ENCODE measurements around the gene DLL3.
A peak's percentile ranks its signal among the peaks of the same experiment; 100 is the strongest.

The DLL3 gene

GRCh38 chr19:39508629-39509028, 9.9 kb downstream of the DLL3 start:
- H3K9ac ChIP-seq (ENCODE audit: low read length), result no peak overlapping the region
- H3K4me3 ChIP-seq (ENCODE audit: low read length), result no peak overlapping the region
- no peaks in the 10 kb centered on the region for H3K4me1 ChIP-seq (ENCODE audit: control insufficient read depth, insufficient read depth, low read length)
- peaks cover 55% of the 10 kb centered on the region for H3K27me3 ChIP-seq (ENCODE audit: control insufficient read depth, insufficient read depth, low read length)
- H3K36me3 ChIP-seq (ENCODE audit: control insufficient read depth, insufficient read depth, low read length), result no peaks in the 10 kb centered on the region
- no peaks in the 10 kb centered on the region for H3K9me3 ChIP-seq (ENCODE audit: control insufficient read depth, low read length)

DNA sequence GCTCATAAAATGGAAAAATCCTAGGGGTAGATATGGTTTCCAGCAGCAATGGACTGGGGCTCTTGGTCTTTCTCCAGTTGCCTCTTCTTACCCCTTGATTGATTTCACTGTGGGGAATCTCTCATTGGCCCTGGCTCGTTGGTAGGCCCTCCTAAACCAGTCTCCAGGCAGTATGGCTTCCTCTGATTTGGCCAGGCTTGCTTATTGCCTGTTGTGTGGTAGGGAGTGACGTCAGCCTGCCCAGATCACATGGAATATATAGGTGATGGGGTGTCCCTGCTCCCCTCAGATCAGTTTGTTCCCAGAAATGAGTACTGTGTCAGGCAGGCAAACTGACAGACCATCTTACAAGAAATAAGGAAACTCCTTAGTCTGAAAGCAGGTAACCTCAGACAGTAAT, 10.5 kb downstream of the DLL3 start:
- H3K4me3 ChIP-seq (ENCODE audit: low read length), result no peak overlapping the region
- H3K36me3 ChIP-seq (ENCODE audit: control insufficient read depth, insufficient read depth, low read length), result no peaks in the 10 kb centered on the region
- no peaks in the 10 kb centered on the region for H3K9me3 ChIP-seq (ENCODE audit: control insufficient read depth, low read length)
- no peaks in the 10 kb centered on the region for H3K4me1 ChIP-seq (ENCODE audit: control insufficient read depth, insufficient read depth, low read length)
- peaks cover 59% of the 10 kb centered on the region for H3K27me3 ChIP-seq (ENCODE audit: control insufficient read depth, insufficient read depth, low read length)
- no peak overlapping the region for H3K9ac ChIP-seq (ENCODE audit: low read length)

GRCh38 chr19:39512988-39513387, 14.2 kb downstream of the DLL3 start:
- no peak overlapping the region for H3K4me3 ChIP-seq (ENCODE audit: low read length)
- peaks cover 6% of the 10 kb centered on the region for H3K4me1 ChIP-seq (ENCODE audit: control insufficient read depth, insufficient read depth, low read length)
- H3K36me3 ChIP-seq (ENCODE audit: control insufficient read depth, insufficient read depth, low read length), result no peaks in the 10 kb centered on the region
- H3K9me3 ChIP-seq (ENCODE audit: control insufficient read depth, low read length), result no peaks in the 10 kb centered on the region
- H3K9ac ChIP-seq (ENCODE audit: low read length), result no peak overlapping the region
- H3K27me3 ChIP-seq (ENCODE audit: control insufficient read depth, insufficient read depth, low read length), result peaks cover 59% of the 10 kb centered on the region

DNA sequence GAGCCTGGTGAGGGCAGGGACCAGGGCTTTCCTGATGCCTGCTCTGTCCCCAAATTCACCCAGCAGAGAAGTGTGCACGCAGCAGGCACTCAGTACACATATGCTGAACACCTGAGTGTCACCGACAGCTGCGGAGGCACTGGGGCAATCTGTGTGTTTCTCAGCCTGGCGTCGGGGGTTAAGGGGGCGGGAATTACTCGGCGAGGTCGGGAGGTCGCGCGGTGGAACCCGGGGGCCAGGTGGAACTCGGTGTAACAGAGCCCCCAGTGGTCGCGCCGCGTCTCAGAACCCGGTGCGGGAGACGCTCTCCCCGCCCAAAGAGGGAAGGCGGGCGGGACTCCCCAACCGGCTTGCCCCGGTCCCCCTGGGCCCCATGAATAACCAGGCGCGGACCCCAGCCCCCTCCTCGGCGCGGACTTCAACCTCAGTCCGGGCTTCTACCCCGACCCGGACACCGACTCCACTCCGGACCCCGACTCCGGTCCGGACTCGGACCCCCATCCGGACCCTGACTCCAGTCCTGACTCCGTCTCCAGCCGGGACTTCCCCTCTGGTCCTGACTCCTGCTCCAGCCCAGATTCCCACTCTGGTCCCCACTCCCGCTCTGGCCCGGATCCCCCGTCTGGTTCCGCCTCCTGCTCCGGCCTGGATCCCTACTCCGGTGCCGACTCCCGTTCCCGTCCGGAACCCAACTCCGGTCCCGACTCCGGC, 16.2 kb downstream of the DLL3 start, which contains the start of gene SELENOV:
SELENOV (plus strand) TSS at position 300 of the 711 bp plus-strand sequence; CDS start at position 374, 74 bp downstream.
- Histone ChIP-seq H3K9me3 (ENCODE audit: control insufficient read depth, low read length) (no peaks in the 10 kb centered on the region), H3K9ac (ENCODE audit: low read length) (peak within 1 kb of the TSS; percentile 15), H3K4me3 (ENCODE audit: low read length) (no peak within 1 kb of the TSS), H3K36me3 (ENCODE audit: control insufficient read depth, insufficient read depth, low read length) (no peaks in the 10 kb centered on the region), H3K4me1 (ENCODE audit: control insufficient read depth, insufficient read depth, low read length) (peaks cover 6% of the 10 kb centered on the region), H3K27me3 (ENCODE audit: control insufficient read depth, insufficient read depth, low read length) (peaks cover 56% of the 10 kb centered on the region)

- Histone ChIP-seq H3K9ac (ENCODE audit: low read length) (no peak overlapping the region), H3K4me1 (ENCODE audit: control insufficient read depth, insufficient read depth, low read length) (peaks cover 6% of the 10 kb centered on the region), H3K4me3 (ENCODE audit: low read length) (no peak overlapping the region), H3K27me3 (ENCODE audit: control insufficient read depth, insufficient read depth, low read length) (peaks cover 56% of the 10 kb centered on the region), H3K9me3 (ENCODE audit: control insufficient read depth, low read length) (no peaks in the 10 kb centered on the region), H3K36me3 (ENCODE audit: control insufficient read depth, insufficient read depth, low read length) (no peaks in the 10 kb centered on the region)
These were observed 16.9 kb downstream of the DLL3 start for GRCh38 chr19:39515551-39516191.

GRCh38 chr19:39516270-39516669, 17.5 kb downstream of the DLL3 start:
- H3K36me3 ChIP-seq (ENCODE audit: control insufficient read depth, insufficient read depth, low read length), result no peaks in the 10 kb centered on the region
- no peak overlapping the region for H3K4me3 ChIP-seq (ENCODE audit: low read length)
- H3K27me3 ChIP-seq (ENCODE audit: control insufficient read depth, insufficient read depth, low read length), result peaks cover 56% of the 10 kb centered on the region
- no peaks in the 10 kb centered on the region for H3K9me3 ChIP-seq (ENCODE audit: control insufficient read depth, low read length)
- no peak overlapping the region for H3K9ac ChIP-seq (ENCODE audit: low read length)
- H3K4me1 ChIP-seq (ENCODE audit: control insufficient read depth, insufficient read depth, low read length), result peaks cover 6% of the 10 kb centered on the region

GRCh38 chr19:39517432-39517831, 18.7 kb downstream of the DLL3 start:
- peaks cover 6% of the 10 kb centered on the region for H3K4me1 ChIP-seq (ENCODE audit: control insufficient read depth, insufficient read depth, low read length)
- no peak overlapping the region for H3K4me3 ChIP-seq (ENCODE audit: low read length)
- no peaks in the 10 kb centered on the region for H3K36me3 ChIP-seq (ENCODE audit: control insufficient read depth, insufficient read depth, low read length)
- no peak overlapping the region for H3K9ac ChIP-seq (ENCODE audit: low read length)
- H3K27me3 ChIP-seq (ENCODE audit: control insufficient read depth, insufficient read depth, low read length), result peaks cover 53% of the 10 kb centered on the region
- H3K9me3 ChIP-seq (ENCODE audit: control insufficient read depth, low read length), result no peaks in the 10 kb centered on the region

- Histone ChIP-seq H3K4me3 (ENCODE audit: low read length) (no peak overlapping the region), H3K9me3 (ENCODE audit: control insufficient read depth, low read length) (no peaks in the 10 kb centered on the region), H3K27me3 (ENCODE audit: control insufficient read depth, insufficient read depth, low read length) (peaks cover 49% of the 10 kb centered on the region), H3K4me1 (ENCODE audit: control insufficient read depth, insufficient read depth, low read length) (peaks cover 6% of the 10 kb centered on the region), H3K36me3 (ENCODE audit: control insufficient read depth, insufficient read depth, low read length) (no peaks in the 10 kb centered on the region), H3K9ac (ENCODE audit: low read length) (no peak overlapping the region)
These were observed 19.7 kb downstream of the DLL3 start for GRCh38 chr19:39518458-39518857.

DNA sequence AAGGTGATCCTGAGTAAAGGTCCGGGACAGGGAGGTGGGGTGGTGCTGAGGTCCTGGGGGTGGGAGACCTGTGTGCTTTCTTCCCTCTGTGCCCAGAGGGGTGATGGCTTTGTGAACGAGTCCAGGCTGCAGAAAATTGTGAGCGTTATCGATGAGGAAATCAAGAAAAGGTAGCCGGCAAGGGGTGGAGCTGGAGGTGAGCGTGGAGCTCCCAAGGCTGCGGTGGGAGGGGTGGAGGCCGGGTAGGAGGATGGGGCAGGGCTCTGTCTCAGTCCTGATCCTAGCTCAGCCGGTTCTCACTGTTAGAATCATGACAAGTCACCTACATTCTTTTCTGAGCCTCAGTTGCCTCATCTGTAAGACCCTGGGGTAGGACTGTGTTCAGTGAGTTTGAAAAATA, 20.2 kb downstream of the DLL3 start:
- H3K27me3 ChIP-seq (ENCODE audit: control insufficient read depth, insufficient read depth, low read length), result peaks cover 43% of the 10 kb centered on the region
- no peak overlapping the region for H3K9ac ChIP-seq (ENCODE audit: low read length)
- no peak overlapping the region for H3K4me3 ChIP-seq (ENCODE audit: low read length)
- H3K9me3 ChIP-seq (ENCODE audit: control insufficient read depth, low read length), result no peaks in the 10 kb centered on the region
- H3K36me3 ChIP-seq (ENCODE audit: control insufficient read depth, insufficient read depth, low read length), result no peaks in the 10 kb centered on the region
- H3K4me1 ChIP-seq (ENCODE audit: control insufficient read depth, insufficient read depth, low read length), result peaks cover 6% of the 10 kb centered on the region

DNA sequence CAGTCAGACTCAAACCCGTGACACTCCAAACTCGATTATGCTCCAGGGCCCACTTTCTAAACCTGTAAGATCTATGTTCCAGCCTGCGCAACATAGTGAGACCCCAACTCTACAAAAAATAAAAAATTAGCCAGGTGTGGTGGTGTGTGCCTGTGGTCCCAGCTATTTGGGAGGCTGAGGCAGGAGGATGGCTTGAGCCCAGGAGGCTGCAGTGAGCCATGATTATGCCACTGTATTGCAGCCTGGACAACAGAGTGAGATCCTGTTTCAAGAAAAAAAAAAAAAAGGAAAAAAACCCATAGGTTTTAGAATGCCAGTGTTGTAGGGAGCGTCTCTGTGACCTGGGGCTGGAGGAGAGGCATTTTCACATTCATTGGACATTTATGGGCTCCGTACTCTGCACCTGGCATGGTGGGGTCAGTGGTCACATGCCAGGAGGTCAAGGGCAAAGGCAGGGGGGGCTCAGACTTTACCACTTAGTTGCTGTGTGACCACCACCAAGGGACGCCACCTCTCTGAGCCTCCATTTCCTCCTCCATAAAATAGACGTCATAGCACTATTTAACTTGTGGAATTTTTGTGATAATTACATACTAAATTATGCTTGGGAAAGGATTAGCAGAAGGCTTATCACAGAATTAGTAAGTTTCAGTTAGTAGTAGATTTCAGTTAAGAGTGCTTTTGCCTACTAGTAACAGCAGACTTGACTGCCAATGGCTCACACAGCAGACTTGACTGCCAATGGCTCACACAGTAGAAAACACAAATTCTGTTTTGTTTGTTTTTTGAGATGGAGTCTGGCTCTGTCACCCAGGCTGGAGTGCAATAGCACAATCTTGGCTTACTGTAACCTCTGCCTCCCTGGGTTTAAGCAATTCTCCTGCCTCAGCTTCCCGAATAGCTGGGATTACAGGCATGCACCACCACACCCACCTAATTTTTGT, 22.1 kb downstream of the DLL3 start:
- no peak overlapping the region for H3K9ac ChIP-seq (ENCODE audit: low read length)
- peaks cover 25% of the 10 kb centered on the region for H3K27me3 ChIP-seq (ENCODE audit: control insufficient read depth, insufficient read depth, low read length)
- no peaks in the 10 kb centered on the region for H3K9me3 ChIP-seq (ENCODE audit: control insufficient read depth, low read length)
- no peak overlapping the region for H3K4me3 ChIP-seq (ENCODE audit: low read length)
- H3K36me3 ChIP-seq (ENCODE audit: control insufficient read depth, insufficient read depth, low read length), result no peaks in the 10 kb centered on the region
- no peaks in the 10 kb centered on the region for H3K4me1 ChIP-seq (ENCODE audit: control insufficient read depth, insufficient read depth, low read length)

DNA sequence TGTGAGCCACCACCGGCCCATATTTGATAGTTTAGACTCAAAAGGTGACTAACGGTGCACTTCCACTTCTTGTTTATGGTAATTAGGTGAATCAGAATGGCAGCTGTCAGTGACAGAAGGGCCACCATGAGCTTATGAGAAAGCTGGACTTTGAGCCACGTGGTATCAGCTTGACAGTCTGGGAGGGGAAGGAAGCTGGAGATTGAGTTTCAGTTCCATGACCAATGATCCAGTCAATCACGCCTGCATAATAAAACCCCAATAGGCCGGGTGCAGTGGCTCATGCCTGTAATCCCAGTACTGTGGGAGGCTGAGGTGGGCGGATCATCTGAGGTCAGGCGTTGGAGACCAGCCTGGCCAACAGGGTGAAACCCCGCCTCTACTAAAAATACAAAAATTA, 25.7 kb downstream of the DLL3 start:
- Histone ChIP-seq H3K4me3 (ENCODE audit: low read length) (no peak overlapping the region), H3K4me1 (ENCODE audit: control insufficient read depth, insufficient read depth, low read length) (no peaks in the 10 kb centered on the region), H3K36me3 (ENCODE audit: control insufficient read depth, insufficient read depth, low read length) (no peaks in the 10 kb centered on the region), H3K27me3 (ENCODE audit: control insufficient read depth, insufficient read depth, low read length) (no peaks in the 10 kb centered on the region), H3K9ac (ENCODE audit: low read length) (no peak overlapping the region), H3K9me3 (ENCODE audit: control insufficient read depth, low read length) (no peaks in the 10 kb centered on the region)

- Histone ChIP-seq H3K9ac (ENCODE audit: low read length) (no peak overlapping the region), H3K4me1 (ENCODE audit: control insufficient read depth, insufficient read depth, low read length) (no peaks in the 10 kb centered on the region), H3K36me3 (ENCODE audit: control insufficient read depth, insufficient read depth, low read length) (no peaks in the 10 kb centered on the region), H3K27me3 (ENCODE audit: control insufficient read depth, insufficient read depth, low read length) (no peaks in the 10 kb centered on the region), H3K9me3 (ENCODE audit: control insufficient read depth, low read length) (no peaks in the 10 kb centered on the region), H3K4me3 (ENCODE audit: low read length) (no peak overlapping the region)
These were observed 26.5 kb downstream of the DLL3 start for GRCh38 chr19:39525205-39525604.
